Heart right ventricle (tissue), 16 donors: ENCODE measurements around the gene SEC14L5. TPM values are rescaled to one million over a fixed set of nuclear protein-coding genes. Genes with fewer than 3 reads are reported as not detected.
"Not testable (repeated sequence)": the region's sequence is repeated elsewhere in the genome, so short reads cannot be mapped to it uniquely, and the experiment has no call there.

ENCODE experiments used
- ATAC-seq, 8 donors: fragments of 200-7000 bp; cut with Tn5 transposase; one replicate each; pipeline ENCODE4 v1.9.1; 2020; ENCODE audit warnings: mild to moderate bottlenecking in 8 of 8, moderate library complexity in 8 of 8, moderate number of reproducible peaks in 1 of 8
- DNase-seq, 2 donors: peaks; one replicate each; pipeline ENCODE4 v3.0.0-alpha.2; 2020
- H3K27ac ChIP-seq, 10 donors: fragments of 200-600 bp; sonication (generic) in 2 of 10; one replicate each; pipeline versions ENCODE4 v1.5.0 to v1.8.0; 2020 to 2022; ENCODE audit warnings: mild to moderate bottlenecking in 3 of 10
- H3K27me3 ChIP-seq, 7 donors: fragments of 200-600 bp; one replicate each; pipeline ENCODE4 v1.8.0; 2021 to 2022; ENCODE audit warnings: mild to moderate bottlenecking in 2 of 7
- H3K36me3 ChIP-seq, 9 donors: fragments of 200-600 bp; sonication (generic) in 1 of 9; one replicate each; pipeline versions ENCODE4 v1.5.0 to v1.8.0; 2020 to 2022; ENCODE audit warnings: mild to moderate bottlenecking in 2 of 9
- H3K4me1 ChIP-seq, 9 donors: fragments of 200-600 bp; sonication (generic) in 1 of 9; one replicate each; pipeline versions ENCODE4 v1.5.0 to v1.8.0; 2020 to 2022; ENCODE audit warnings: mild to moderate bottlenecking in 4 of 9
- H3K4me3 ChIP-seq, 10 donors: fragments of 200-600 bp; sonication (generic) in 2 of 10; one replicate each; pipeline versions ENCODE4 v1.5.0 to v1.8.0; 2020 to 2022; ENCODE audit warnings: mild to moderate bottlenecking in 7 of 10, moderate library complexity in 2 of 10
- H3K9me3 ChIP-seq, 11 donors: fragments of 200-600 bp in 10 of 11; sonication (generic) in 2 of 11; one replicate each; pipeline versions ENCODE4 v1.5.0 to v1.8.0; 2013 to 2022; ENCODE audit warnings: mild to moderate bottlenecking in 2 of 11, control low read depth in 1 of 11, moderate library complexity in 1 of 11
- CTCF ChIP-seq, 9 donors: fragments of 200-600 bp; sonication (generic) in 2 of 9; IDR thresholded peaks; one replicate each; pipeline versions ENCODE4 v1.5.0 to v1.8.0; 2021 to 2022; ENCODE audit warnings: antibody characterized with exemption in 9 of 9, mild to moderate bottlenecking in 5 of 9, moderate library complexity in 1 of 9
- WGBS, 2 donors: extraction: QIAGEN DNeasy Blood & Tissue Kit; methylation state at CpG; one replicate each; pipeline ENCODE4 v1.1.7; 2013; ENCODE audit warnings: inconsistent platforms in 1 of 2; 5-methylcytosine and 5-hydroxymethylcytosine counted together
- intact Hi-C, 10 donors: fragments of 100-400 bp; cut with DNase I; formaldehyde crosslinking; loops; one replicate each; pipeline versions ENCODE4 v1.11.1 to v1.14.2; 2022
- polyA plus RNA-seq, 2 donors: library from polyadenylated mRNA; stranded (reverse); fragments of 200-250 nt; gene quantifications; one replicate each; pipeline ENCODE4 v1.2.3, GENCODE V29; 2013
- total RNA-seq, 10 donors: library from RNA; stranded (reverse); fragmentation: NEBNext Ultra II Directional in 3 of 10; extraction: Animal tissue kit (Norgen Biotek cat#: 25700) in 3 of 10; gene quantifications; one replicate each; pipeline versions ENCODE4 v1.2.1 to v1.2.4, GENCODE V29; 2021 to 2023
- donor health status: Arrhythmogenic right ventricular cardiomyopathy.
- donor health status: ischemic (EF 13 %, LVEDD 7.1; RV severe dilation, severe dysfunction).
- donor health status: healthy with polysubstance abuse.
- donor health status: DM: no; HTN: yes; CAD: no.
- donor health status: DM: no; HTN: no; CAD: no.
- donor health status: ischemic (EF 25% LVEDD 6.9; RV normal size, moderate dysfunction).
- donor health status: ischemic (EF 25% LVEDD 5.7; RV mildly dilated, moderate dysfunction).
- donor health status: healthy.
- donor health status: DM: yes; HTN: yes; CAD: no.
- donor health status: Ischemic cardiomyopathy.
- donor health status: ischemic (EF 35%, LVEDD 5.7; RV mildly dilated, moderate dysfunction).
- donor health status: nonischemic (EF 11% LVEDD 7.7; RV severe dilation, severe dysfunction).
- donor health status: DM: yes; HTN: yes; CAD: no.
- donor health status: PGD.
- donor health status: ischemic (EF 29% LVEDD 5.4; RV normal size, mild dysfunction).
- donor health status: nonischemic (EF 23%, LVEDD 6.1; RV moderate dilation, normal function).

The SEC14L5 gene
- total and polyA plus RNA-seq, 12 donors, result 0.04 to 28.4 (median 11.0) TPM

- 89 to 91% methylated on average over 5 of the region's 5 CpGs for WGBS, 2 donors
- Histone ChIP-seq H3K27ac (no peak overlapping the region), H3K9me3 (peaks cover 0 to 22% (median 11%) of the 10 kb centered on the region in 11 donors), H3K36me3 (no peaks in the 10 kb centered on the region), H3K27me3 (no peaks in the 10 kb centered on the region), H3K4me3 (no peak overlapping the region), H3K4me1 (peaks cover 0 to 5% (median 0%) of the 10 kb centered on the region in 9 donors)
- intact Hi-C loops, result no loop called here
- DNase-seq (no peak), ATAC-seq (no peak)
- TF ChIP-seq CTCF (IDR thresholded peaks at IDR 0.05), result no peak
These were observed 32.3 kb upstream of the SEC14L5 start for GRCh38 chr16:4925791-4926190.

GRCh38 chr16:4926928-4927327 lies 31.2 kb upstream of the SEC14L5 start:
- H3K27me3 ChIP-seq, result no peaks in the 10 kb centered on the region
- DNase-seq (no peak), ATAC-seq (no peak)
- H3K4me1 ChIP-seq, result peaks cover 0 to 5% (median 0%) of the 10 kb centered on the region in 9 donors
- peaks cover 0 to 22% (median 11%) of the 10 kb centered on the region in 11 donors for H3K9me3 ChIP-seq
- H3K36me3 ChIP-seq, result no peaks in the 10 kb centered on the region
- TF ChIP-seq CTCF (IDR thresholded peaks at IDR 0.05), result no peak
- H3K4me3 ChIP-seq, result no peak overlapping the region
- WGBS, 2 donors, result 98% methylated on average over 2 of the region's 2 CpGs
- intact Hi-C loops, result no loop called here
- H3K27ac ChIP-seq, result no peak overlapping the region

GRCh38 chr16:4927661-4928060 lies 30.5 kb upstream of the SEC14L5 start:
- Histone ChIP-seq H3K36me3 (no peaks in the 10 kb centered on the region), H3K9me3 (peaks cover 0 to 22% (median 11%) of the 10 kb centered on the region in 11 donors), H3K27ac (no peak overlapping the region), H3K4me3 (no peak overlapping the region), H3K27me3 (no peaks in the 10 kb centered on the region), H3K4me1 (peaks cover 0 to 5% (median 0%) of the 10 kb centered on the region in 9 donors)
- TF ChIP-seq CTCF (IDR thresholded peaks at IDR 0.05), result no peak
- intact Hi-C loops, result no loop called here
- no peak for ATAC-seq
- DNase-seq, result no peak
- 65 to 72% methylated on average over 2 of the region's 2 CpGs for WGBS, 2 donors

GRCh38 chr16:4928227-4928626 lies 29.9 kb upstream of the SEC14L5 start:
- Histone ChIP-seq H3K27me3 (no peaks in the 10 kb centered on the region), H3K4me3 (no peak overlapping the region), H3K36me3 (no peaks in the 10 kb centered on the region), H3K4me1 (peaks cover 0 to 5% (median 0%) of the 10 kb centered on the region in 9 donors), H3K9me3 (peaks cover 0 to 22% (median 11%) of the 10 kb centered on the region in 11 donors), H3K27ac (no peak overlapping the region)
- ATAC-seq (no peak), DNase-seq (no peak)
- intact Hi-C loops, result no loop called here
- TF ChIP-seq CTCF (IDR thresholded peaks at IDR 0.05), result no peak
- 85 to 87% methylated on average over 6 of the region's 6 CpGs for WGBS, 2 donors

GRCh38 chr16:4929619-4930018 lies 28.5 kb upstream of the SEC14L5 start:
- intact Hi-C loops, H3K4me1 ChIP-seq, H3K27ac ChIP-seq, H3K27me3 ChIP-seq, H3K36me3 ChIP-seq, DNase-seq, ATAC-seq, H3K4me3 ChIP-seq: not testable (repeated sequence)
- WGBS, 2 donors, result 93 to 97% methylated on average over 4 of the region's 4 CpGs
- peaks cover 0 to 22% (median 11%) of the 10 kb centered on the region in 11 donors for H3K9me3 ChIP-seq
